Fibroblast of villous mesenchyme (primary cell): ENCODE data around the gene TPTE. TPM values are rescaled to one million over a fixed set of nuclear protein-coding genes. Genes with fewer than 3 reads are reported as not detected.
"Not testable (repeated sequence)": the region's sequence is repeated elsewhere in the genome, so short reads cannot be mapped to it uniquely, and the experiment has no call there.

Experiments used
- DNase-seq: peaks from one replicate; pipeline ENCODE4 v3.0.0-alpha.2; 2010; ENCODE audit warnings: low read depth
- H3K4me3 ChIP-seq: 2 replicates; pipeline ENCODE4 v1.5.1; 2011; ENCODE audit warnings: low read depth, mild to moderate bottlenecking, low read length
- CTCF ChIP-seq: IDR thresholded peaks from 2 replicates; pipeline ENCODE4 v1.5.1; 2012; ENCODE audit warnings: low read depth, mild to moderate bottlenecking, low read length; ENCODE audit not compliant: insufficient read depth
- total RNA-seq: library from RNA; depleted of rRNA; stranded (reverse); fragments of >200 nt; gene quantifications from 2 replicates; pipeline ENCODE4 v1.2.3, GENCODE V29; 2012

TPTE gene
- total RNA-seq, 1 donor: 0.43 TPM

DNA sequence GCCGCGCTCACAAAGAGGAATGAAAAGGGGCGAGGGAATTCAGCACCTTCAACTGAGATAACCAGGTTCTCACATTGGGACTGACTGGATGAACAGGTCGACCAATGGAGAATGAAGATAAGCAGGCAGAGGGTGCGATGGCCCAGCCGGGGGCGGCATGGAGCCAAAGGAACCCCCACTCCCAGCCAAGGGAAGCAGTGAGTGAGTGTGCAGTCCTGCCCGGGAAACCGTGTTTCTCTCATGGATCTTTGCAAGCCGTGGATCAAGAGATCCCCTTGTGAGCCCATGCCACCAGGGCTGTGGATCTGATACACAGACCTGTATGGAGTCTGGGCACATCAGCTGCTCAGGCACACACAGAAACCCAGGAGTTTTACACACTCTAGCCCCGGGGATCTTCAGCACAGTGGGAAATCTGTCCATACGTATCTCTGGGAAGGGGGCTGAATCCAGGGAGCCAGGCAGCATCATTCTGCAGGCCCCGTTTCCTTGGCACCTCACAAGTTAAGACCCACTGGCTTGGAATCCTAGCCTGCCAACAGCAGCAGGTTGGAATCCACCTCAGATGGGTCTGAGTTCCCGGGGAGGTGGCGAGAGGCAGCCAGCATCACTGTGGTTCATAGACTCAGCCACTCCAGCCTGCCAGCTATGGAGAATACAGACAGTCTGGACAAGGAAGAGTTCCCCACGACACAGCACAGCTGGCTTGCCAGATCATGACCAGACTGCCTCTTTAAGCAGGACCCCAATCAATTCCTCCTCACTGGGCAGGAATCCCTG lies 53.3 kb downstream of the TPTE start:
- not testable (repeated sequence) for H3K4me3 ChIP-seq, DNase-seq

DNA sequence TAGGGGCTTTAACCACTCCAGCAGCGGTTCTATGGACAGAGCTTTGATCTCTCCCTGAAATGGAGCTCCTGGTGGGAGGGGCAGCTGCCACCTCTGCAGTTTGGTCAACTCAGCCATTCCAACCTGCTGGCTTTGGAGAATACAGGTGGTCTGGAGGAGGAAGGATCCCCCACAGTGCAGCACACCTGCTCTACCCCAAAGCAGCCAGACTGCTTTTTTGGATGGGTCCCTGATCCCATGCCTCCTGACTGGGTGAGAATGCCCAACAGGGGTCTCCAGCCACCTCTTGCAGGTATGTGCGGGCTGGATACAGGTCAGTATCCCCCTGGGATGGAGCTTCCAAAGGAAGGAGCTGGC lies 53.9 kb downstream of the TPTE start:
- no peak for TF ChIP-seq CTCF
- DNase-seq: no peak
- H3K4me3 ChIP-seq: no peak overlapping the region

DNA sequence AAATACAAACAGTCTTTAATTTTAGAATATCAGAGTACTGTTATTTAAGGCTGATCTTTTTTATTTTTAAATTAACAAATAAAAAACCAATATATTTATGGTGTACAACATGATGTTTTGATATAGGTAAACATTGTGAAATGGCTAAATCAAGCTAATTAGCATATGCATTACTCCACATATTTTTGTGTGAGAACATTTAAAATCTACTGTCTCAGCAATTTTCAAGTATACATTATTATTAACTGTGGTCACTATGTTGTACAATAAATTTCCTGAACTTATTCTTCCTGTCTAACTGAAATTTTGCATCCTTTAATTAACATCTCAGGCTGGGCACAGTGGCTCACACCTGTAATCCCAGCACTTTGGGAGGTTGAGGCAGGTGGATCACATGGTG lies 57.5 kb downstream of the TPTE start:
- not testable (repeated sequence) for H3K4me3 ChIP-seq, DNase-seq

GRCh38 chr21:10589115-10589514 lies 67.7 kb downstream of the TPTE start:
- DNase-seq, H3K4me3 ChIP-seq: not testable (repeated sequence)

GRCh38 chr21:10607074-10607473 lies 85.7 kb downstream of the TPTE start:
- not testable (repeated sequence) for DNase-seq, H3K4me3 ChIP-seq

DNA sequence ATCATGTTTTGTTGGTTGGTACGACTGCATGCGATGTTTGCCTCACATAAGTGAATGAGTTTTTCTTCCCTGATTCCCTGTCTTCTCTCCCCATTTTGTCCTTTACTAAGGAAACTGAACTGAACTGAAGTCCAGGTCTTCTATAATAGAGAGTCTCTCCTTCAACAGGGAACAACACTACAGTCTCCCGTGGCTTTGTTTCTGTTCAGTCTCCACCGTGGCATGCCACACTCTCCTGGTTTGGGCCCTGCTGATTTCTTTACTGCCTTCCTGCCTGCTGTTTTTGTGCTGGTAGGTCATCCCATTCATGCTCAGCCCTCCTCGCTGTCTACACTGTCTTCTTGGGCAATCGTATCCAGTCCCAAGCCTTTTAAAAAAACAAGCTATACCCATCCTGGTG lies 92.9 kb downstream of the TPTE start:
- DNase-seq, H3K4me3 ChIP-seq: not testable (repeated sequence)

DNA sequence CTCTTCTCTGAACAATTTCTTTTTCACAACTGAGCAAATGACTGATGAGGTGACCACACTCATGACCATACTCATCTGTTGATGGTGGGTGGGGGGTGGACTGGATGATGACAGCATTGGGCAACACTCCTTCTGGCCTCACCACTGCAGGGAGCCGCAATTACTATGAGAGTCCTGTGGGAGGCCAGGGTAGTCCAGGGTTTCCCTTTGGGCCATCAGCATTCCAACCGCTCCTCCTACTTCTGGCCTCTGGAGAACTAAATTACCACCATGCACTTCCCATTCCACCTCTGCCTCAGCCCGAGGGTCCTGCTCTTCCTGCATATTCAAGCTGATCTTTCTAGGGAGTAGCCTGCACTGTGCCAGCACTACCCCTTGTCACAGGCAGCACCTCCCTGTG lies 94.7 kb downstream of the TPTE start:
- H3K4me3 ChIP-seq, DNase-seq: not testable (repeated sequence)

- no peak overlapping the region for H3K4me3 ChIP-seq
- no peak for DNase-seq
- no peak for TF ChIP-seq CTCF
Measured at GRCh38 chr21:10616535-10616934, 95.2 kb downstream of the TPTE start.

DNA sequence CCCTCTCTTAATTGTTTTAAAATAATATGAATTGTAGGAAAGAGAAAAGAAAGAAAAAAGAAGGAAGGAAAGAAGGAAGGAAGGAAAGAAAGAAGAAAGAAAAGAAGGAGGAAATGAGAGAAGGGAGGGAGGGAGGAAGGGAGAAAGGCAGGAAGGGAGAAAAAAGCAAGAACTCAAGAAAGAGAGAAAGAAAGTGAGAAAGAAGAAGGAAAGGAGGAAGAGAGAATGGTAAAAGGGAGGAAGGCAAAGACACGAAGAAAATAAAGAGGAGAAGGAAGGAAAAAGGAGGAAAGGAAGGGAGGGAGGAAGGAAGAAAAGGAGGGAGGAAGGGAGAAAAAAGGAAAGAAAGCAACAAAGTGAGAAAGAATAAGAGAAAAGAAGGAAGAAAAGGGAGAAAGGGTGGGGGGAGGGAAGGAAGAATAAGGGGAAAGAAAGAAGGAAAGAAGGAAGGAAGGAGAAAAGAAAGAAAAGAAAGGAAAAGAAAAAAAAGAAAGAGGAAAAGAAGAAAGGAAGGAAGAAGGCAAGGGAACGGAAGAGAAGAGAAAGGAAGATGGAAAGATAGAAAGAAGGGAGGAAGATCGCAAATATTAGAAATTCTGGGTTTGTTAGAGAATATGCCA lies 95.9 kb downstream of the TPTE start:
- not testable (repeated sequence) for DNase-seq, H3K4me3 ChIP-seq

GRCh38 chr21:10627316-10627863 lies 106.0 kb downstream of the TPTE start:
- no peak for TF ChIP-seq CTCF
- no peak for DNase-seq
- no peak overlapping the region for H3K4me3 ChIP-seq

DNA sequence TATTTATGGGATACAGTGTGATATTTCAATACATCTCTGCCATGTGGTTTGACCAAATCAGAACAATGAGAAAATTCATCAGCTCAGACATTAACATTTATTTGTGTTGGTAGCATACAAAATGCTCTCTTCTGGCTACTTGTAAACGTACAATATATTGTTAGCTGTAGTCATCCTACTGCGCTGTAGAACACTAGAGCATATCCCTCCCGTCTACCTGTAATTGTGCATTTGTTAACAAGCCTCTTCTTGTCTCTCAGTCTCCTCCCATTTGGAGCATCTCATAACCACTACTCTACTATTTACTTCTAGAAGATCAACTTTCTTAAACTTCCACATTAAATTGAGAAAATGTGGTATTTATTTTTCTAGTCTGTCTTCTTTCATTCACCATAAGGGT lies 107.9 kb downstream of the TPTE start:
- H3K4me3 ChIP-seq, DNase-seq: not testable (repeated sequence)

DNA sequence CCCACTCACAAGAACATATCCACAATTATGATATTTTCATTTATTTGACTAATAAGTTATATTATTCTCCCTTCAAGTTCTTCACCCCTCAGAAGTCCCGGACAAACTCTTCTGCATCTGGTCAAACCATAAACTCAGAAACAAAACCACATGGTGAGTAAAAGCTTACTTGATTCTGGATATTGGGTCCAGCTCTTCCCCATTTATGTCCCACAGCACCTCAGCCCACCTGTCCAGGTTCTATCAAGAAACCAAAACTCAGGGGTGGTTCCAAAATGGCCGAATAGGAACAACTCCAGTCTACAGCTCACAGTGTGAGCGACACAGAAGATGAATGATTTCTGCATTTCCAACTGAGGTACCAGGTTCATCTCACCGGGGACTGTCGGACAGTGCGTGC lies 109.4 kb downstream of the TPTE start:
- not testable (repeated sequence) for H3K4me3 ChIP-seq, DNase-seq

GRCh38 chr21:10631316-10631715 lies 109.9 kb downstream of the TPTE start:
- not testable (repeated sequence) for DNase-seq, H3K4me3 ChIP-seq

- not testable (repeated sequence) for DNase-seq, H3K4me3 ChIP-seq
Measured at GRCh38 chr21:10638144-10638543, 116.8 kb downstream of the TPTE start.
